ENCODE measurements around the gene POU3F2. TPM values are rescaled to one million over a fixed set of nuclear protein-coding genes. Genes with fewer than 3 reads are reported as not detected.

Gene POU3F2
- polyA plus RNA-seq (2013, experiment 1 of 2; ENCODE audit: insufficient read length), result 0.96 TPM
- 0.69 TPM for polyA plus RNA-seq (2013, experiment 2 of 2; ENCODE audit: insufficient read length)

GRCh38 chr6:98834060-98835031, at the start of gene POU3F2:
POU3F2 (plus strand) TSS chr6:98834574; CDS start chr6:98834874, 300 bp downstream.
- peak; percentile 95 for DNase-seq

GRCh38 chr6:98787435-98787834, 46.9 kb upstream of the POU3F2 start:
- DNase-seq, result no peak

GRCh38 chr6:98787961-98788360, 46.4 kb upstream of the POU3F2 start:
- DNase-seq, result no peak

- no peak for DNase-seq
These were observed 40.0 kb upstream of the POU3F2 start for GRCh38 chr6:98794307-98794842.

- peak; percentile 34 for DNase-seq
These were observed 37.0 kb upstream of the POU3F2 start for GRCh38 chr6:98797217-98797994.

GRCh38 chr6:98800866-98801265, 33.5 kb upstream of the POU3F2 start:
- no peak for DNase-seq

- DNase-seq, result peak; percentile 71
These were observed 25.7 kb upstream of the POU3F2 start for GRCh38 chr6:98808541-98809210.

GRCh38 chr6:98812220-98812619, 22.2 kb upstream of the POU3F2 start:
- DNase-seq, result peak; percentile 25

- DNase-seq, result no peak
These were observed 17.6 kb upstream of the POU3F2 start for GRCh38 chr6:98816799-98817198.

GRCh38 chr6:98821756-98822405, 12.5 kb upstream of the POU3F2 start:
- DNase-seq, result peak; percentile 36

- DNase-seq, result no peak
These were observed 10.8 kb upstream of the POU3F2 start for GRCh38 chr6:98823428-98824161.

- no peak for DNase-seq
These were observed 10.0 kb upstream of the POU3F2 start for GRCh38 chr6:98824162-98824901.

- no peak for DNase-seq
These were observed 9.3 kb upstream of the POU3F2 start for GRCh38 chr6:98824902-98825599.

- no peak for DNase-seq
These were observed 8.7 kb upstream of the POU3F2 start for GRCh38 chr6:98825600-98826230.

GRCh38 chr6:98827295-98828159, 6.8 kb upstream of the POU3F2 start:
- DNase-seq, result no peak

GRCh38 chr6:98828211-98828788, 6.1 kb upstream of the POU3F2 start:
- DNase-seq, result no peak

- DNase-seq, result no peak
These were observed 5.4 kb upstream of the POU3F2 start for GRCh38 chr6:98828941-98829411.

- DNase-seq, result no peak
These were observed 4.2 kb upstream of the POU3F2 start for GRCh38 chr6:98830146-98830545.

Data from fibroblast of skin of abdomen (primary cell).